ENCODE results near the gene MBD6.
"Not testable (repeated sequence)": the region's sequence is repeated elsewhere in the genome, so short reads cannot be mapped to it uniquely, and the experiment has no call there.

Gene MBD6

DNA sequence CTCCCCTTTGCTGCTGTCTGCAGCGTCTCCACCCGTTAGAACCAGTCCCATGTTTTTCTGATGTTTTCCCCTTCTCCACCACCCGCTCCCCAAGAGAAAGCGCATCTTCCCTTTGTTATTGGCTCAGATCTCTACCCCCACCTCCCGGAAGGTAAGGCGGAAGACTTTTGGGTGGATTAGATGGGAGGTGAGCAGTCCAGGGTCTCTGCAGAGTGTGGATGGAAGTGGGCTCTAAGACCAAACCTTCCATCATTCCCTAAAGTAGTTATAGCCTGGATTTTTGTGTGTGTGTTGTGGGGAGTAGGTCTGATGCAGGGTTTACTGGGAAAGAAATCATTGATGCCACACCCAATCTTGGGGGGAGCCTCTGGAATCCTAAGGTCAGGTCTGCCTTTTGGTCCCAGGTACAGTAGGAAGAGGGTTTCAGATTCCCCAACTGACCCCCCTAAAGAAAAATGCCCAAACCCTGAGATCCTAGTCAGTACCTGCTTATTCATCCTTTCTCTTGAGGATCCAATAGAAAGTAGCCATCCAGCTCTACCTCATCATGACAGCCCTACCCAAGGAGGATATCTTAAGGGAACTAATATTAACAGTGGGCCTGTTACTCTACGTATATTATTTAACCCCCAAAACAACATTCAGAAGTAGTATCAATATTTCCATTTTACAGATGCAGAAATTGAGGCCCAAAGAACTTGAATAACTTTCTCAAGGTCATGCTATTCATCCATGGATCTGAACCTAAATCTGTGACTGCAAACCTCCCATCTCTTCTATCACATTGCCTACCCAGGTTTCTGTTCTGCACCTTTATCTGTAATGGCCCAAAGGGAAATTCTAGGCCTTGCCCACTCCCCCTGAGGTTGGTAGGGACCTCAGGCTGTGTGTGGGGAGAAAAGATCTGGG lies 28.3 kb downstream of the MBD6 start:
- no peak for DNase-seq (ENCODE audit: low spot score)

DNA sequence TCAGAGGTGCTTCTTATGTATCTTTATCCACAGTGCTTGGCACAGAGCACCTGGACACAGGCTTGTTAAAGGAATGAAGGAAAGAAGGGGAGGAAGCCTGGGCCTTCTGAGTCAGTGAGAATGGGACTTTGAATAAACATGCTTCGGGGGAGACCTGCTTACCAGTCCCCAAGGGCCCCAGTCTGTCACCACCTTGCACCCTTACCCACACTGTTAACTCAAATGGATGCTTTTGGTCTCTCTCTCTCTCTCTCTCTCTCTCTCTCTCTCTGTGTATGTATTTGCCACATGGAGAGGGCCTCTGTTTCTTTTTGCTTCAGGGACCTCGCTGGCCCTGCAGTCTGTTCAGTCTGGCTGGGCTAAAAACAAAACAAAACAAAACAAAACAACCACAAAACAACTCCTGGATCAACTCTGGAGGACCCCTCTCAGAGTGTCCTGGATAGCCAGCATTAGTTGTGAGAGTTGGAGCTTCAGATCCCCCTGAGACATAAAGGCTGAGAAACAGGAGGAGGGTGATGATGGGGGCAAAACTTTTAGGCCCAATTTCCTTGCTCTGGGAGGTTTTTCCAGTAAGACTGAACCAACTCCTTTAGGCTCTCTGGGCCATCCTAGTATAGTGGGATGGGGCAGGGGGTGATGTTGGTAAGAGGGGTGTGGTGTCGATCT lies 29.1 kb downstream of the MBD6 start:
- DNase-seq (ENCODE audit: low spot score): no peak

DNA sequence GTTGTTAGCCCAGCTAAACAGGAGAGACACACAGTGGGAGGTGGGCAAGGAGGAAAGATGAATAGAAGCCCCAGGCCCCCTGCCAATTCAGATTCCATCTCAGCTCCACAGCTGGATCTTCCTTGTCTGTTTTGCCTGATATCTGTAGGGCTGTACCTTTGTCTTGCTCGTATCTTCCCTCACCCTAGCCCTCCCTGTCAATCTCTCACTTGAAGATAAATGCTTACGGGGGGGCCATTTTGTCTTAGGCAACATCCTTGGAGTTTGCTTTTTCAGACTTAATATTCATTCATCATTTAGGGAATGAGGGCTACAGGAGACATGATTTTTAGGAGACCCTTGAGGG lies 29.7 kb downstream of the MBD6 start:
- no peak for DNase-seq (ENCODE audit: low spot score)

DNA sequence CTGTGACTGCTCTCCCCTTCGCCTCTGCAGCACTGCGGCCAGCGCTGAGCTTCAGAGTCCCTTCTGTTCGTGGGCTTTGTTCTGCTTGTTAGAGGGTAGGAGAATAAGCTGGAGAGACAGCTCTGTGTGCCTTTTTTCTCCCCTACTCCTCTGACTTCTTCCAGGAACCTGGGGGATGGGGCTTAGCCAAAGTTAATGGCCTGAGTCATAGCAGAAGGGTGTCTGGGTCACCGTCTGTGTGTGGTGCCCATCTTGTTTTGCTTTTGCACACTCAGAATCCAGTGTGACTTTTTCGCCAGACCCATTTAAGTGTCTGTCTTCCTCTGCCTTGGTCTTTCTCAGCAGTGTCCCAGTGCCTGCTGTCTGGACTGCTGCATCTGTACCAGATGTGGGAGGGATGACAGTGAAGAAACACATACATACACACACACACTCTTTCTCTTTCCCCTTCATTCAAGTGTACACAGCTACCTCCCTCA lies 30.2 kb downstream of the MBD6 start:
- DNase-seq (ENCODE audit: low spot score): no peak

DNA sequence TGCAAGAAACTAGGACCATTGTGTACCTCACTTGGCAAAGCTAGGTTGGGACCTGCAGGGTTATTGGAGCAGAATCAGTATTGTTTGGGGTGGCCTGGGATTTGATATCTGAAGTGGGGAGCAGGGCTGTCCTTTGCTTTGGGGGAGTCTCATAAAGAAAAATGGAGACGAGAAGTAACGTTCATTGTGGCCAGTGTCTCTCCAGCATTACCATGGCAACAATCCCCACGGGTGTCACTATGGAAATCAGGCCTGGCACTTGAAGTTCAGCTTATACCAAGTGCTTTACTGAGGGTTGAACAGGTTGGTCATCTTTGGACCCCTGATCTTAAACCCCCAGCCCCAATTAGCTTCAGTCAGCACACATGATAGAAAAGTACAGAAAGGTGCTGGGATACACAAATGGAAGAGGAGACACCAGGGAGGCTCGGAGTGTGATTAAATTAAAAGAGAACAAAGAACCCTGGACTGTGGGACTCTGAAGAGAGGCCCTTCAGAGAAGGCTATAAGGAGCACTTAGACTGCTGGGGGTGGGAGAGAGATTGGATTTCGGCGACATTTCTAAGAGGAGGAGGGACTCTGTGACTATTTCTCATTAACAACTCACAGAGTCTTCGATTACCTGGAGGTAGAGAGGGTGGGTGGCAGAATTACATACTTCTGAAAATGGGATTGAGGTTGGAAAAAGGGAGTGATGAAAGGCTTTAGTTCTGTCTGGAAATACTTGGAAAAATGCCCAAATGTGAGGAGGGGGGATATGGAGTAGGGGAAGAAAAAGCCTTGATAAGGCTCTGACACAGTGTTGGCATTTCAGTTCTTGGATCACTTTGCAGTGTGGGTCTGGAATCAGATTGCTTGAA lies 30.9 kb downstream of the MBD6 start:
- DNase-seq (ENCODE audit: low spot score): no peak

DNA sequence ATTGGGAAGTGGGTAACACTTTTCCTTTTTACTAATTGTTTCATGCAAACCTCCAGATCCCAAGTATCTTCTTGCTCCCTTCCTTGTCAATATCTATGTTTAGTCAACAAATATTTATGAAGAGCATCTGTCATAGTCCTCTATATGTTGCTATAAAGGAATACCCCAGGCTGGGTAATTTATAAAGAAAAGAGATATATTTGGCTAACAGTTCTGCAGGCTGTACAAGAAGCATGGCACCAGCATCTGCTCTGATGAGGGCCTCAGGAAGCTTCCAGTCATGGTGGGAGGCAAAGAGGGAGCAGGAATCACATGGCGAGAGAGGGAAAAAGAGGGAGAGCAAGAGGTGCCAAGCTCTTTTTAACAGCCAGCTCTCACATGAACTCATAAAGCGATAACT lies 31.8 kb downstream of the MBD6 start:
- no peak for DNase-seq (ENCODE audit: low spot score)

DNA sequence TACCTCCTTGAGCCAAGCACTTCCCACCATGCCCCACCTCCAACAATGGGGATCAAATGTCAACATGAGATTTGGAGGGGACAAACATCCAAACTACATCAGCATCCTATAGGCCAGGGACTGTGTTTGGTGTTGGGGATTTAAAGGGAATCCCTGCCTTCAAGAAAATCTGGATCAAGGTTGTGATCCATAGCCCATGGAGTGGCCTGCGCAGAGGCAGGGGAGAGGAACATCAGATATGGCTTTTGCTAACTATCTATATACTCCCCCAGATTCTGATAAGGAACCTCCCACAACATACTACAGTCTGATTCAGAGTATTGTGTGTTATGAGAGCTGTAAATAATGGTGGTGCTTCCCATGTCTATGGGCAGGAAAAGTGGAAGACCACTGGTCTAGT lies 32.3 kb downstream of the MBD6 start:
- DNase-seq (ENCODE audit: low spot score): no peak

DNA sequence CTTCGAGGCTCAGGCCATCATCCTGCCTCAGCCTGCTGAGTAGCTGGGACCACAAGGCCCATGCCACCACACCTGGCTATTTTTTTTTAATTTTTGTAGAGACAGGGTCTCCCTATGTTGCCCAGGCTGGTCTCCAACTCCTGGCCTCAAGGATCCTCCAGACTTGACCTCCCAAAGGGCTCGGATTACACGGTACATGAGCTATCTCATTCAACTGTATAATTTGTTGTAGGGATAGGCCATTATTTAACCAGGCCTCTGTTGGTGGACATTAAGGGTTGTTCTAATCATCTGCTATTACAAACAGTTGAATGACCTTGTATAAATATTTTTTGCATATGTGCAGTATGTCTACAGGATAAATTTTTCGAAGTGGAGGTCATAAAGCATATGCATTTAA lies 36.2 kb downstream of the MBD6 start:
- no peak for DNase-seq (ENCODE audit: low spot score)

DNA sequence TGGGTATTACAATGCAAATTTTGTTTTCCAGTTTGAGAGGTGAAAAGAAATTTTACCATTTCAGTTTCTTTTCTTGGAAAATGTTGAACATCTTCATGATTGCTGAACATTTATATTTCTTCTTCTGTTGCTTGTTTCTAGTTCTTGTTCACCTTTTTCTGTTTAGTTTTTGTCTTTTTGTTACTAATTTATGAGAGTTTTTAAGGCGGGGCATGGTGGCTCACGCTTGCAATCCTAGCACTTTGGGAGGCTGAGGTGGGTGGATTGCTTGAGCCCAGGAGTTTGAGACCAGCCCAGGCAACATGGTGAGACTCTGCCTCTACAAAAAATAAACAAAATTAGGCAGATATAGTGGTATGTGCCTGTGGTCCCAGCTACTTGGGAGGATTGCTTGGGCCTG lies 37.9 kb downstream of the MBD6 start:
- DNase-seq (ENCODE audit: low spot score): no peak

DNA sequence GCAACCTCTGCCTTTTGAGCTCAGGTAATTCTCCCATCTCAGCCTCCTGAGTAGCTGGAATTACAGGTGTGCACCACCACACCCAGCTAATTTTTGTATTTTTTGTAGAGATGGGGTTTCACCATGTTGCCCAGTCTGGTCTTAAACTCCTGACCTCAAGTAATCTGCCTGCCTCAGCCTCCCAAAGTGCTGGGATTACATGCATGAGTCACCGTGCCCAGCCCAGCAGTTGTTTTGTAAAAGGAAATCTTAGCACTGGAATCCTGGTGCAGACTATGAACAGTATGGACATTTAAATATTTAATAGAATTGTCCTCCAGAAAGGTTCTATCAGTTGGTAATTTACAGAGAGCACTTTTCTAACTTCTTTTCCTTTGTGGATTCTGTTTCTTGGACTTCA lies 38.5 kb downstream of the MBD6 start:
- DNase-seq (ENCODE audit: low spot score): not testable (repeated sequence)

DNA sequence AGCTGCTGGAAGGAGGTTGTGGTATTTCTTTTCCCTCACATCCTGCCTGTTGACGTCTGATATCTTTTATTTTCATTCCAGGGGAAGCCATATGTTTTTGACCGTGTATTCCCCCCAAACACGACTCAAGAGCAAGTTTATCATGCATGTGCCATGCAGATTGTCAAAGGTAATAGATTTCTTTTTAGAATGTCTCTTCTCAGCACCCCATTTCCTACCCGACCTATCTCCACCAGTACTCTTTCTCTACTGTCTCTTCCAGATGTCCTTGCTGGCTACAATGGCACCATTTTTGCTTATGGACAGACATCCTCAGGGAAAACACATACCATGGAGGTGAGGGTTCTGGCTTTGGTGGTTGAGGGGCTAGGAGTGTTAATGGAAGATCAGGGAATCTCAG lies 40.7 kb downstream of the MBD6 start:
- DNase-seq (ENCODE audit: low spot score): no peak

DNA sequence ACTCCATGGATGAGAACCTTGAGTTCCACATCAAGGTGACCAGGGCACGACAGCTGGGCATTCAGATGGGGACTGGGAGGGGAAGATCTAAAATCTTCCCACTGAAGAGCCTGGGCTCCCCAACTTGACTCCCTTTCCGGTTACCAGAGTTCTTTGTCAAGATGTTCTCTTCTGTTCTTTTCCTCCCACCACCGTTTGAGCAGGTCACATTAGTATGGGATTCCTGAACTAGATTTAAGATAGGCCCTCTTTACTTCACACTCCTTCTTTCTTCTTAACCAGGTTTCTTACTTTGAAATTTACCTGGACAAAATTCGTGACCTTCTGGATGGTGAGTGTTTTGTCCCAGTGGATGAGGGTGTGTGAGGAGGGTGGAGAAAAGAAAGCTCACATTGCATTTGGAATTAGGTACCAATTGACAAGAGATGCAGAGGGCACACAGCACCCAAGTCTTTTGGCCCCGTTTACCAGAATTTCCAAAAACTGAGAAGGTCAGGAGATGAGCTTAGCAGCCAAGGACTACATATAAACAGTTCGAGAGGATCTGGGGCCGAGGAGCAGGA lies 41.6 kb downstream of the MBD6 start:
- no peak for DNase-seq (ENCODE audit: low spot score)

DNA sequence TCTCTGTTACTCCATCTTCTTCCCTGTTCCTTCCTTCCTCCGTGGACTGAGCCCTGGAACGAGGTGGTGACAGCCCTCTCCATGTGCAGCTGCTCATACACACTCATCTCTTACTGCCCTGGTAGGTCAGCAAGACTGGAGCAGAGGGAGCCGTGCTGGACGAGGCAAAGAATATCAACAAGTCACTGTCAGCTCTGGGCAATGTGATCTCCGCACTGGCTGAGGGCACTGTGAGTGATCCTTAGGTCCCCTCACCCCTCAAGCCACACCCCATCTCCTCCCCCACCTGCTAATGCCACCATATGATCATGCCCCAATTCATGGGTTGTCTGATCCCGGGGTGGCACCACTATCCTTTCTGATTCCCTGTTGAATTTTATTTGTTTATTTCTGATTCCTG lies 46.2 kb downstream of the MBD6 start:
- no peak for DNase-seq (ENCODE audit: low spot score)

DNA sequence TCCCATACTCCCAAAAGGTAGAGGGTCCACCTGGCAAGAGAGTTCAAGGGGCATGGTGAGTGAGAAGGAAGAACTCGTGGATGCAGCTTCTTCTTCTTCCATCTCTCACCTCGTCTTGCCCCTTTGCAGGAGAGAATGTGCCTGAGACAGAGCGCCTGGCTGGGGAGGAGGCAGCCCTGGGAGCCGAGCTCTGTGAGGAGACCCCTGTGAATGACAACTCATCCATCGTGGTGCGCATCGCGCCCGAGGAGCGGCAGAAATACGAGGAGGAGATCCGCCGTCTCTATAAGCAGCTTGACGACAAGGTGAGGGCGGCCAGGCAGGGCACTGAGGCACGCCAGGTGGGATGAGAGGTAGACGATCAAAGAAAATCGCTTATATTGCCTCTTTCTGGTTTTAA lies 47.2 kb downstream of the MBD6 start:
- no peak for DNase-seq (ENCODE audit: low spot score)

DNA sequence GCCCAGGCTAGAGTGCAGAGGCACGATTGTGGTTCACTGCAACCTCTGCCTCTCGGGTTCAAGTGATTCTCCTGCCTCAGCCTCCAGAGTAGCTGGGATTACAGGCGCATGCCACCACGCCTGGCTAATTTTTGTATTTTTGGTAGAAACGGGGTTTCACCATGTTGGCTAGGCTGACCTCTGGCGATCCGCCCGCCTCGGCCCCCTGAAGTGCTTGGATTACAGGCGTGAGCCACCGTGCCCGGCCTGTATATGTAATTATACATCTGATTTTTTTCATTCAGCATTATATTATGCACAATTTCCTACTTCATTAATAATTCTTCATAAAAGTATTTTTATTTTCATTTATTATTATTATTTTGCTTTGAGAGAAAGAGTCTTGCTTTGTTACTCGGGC lies 47.8 kb downstream of the MBD6 start:
- not testable (repeated sequence) for DNase-seq (ENCODE audit: low spot score)

DNA sequence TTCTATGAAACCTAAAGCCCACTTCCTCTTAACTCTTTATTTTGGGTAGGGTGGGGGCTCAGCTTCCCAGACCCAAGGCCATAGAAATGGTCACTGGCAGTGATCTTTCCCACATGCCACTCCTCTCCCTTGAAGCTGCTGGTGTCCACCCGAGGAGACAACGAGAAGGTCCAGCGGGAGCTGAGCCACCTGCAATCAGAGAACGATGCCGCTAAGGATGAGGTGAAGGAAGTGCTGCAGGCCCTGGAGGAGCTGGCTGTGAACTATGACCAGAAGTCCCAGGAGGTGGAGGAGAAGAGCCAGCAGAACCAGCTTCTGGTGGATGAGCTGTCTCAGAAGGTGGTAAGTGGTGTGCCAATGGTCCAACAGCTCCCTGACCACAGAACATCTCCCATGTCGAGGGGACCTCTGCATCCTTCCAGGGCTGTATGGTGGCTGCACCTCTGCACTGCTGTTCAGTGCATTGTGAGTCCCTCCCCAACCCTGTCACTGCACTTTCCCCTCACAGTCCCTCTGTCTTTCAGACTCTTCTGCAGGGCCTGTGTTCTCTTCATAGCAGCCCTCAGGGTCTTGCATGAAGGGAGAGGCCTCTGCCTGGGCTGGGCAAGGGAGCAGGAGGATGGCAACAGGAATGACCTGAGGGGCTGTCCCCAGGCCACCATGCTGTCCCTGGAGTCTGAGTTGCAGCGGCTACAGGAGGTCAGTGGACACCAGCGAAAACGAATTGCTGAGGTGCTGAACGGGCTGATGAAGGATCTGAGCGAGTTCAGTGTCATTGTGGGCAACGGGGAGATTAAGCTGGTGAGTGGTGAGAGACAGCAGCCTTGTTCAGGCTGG lies 49.5 kb downstream of the MBD6 start:
- DNase-seq (ENCODE audit: low spot score): no peak

DNA sequence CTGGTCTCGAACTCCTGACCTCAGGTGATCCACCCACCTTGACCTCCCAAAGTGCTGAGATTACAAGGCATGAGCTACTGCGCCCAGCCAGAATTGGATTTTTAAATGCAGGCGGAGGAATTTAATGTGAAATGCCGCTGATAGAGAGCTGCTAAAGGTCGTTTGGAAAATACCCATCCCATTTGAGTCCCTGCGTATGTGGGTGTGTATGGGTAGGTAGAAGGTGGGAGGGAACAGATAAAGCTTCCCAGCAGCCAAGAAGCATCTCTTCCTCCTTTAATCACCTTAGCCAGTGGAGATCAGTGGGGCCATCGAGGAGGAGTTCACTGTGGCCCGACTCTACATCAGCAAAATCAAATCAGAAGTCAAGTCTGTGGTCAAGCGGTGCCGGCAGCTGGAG lies 52.2 kb downstream of the MBD6 start:
- DNase-seq (ENCODE audit: low spot score): no peak

DNA sequence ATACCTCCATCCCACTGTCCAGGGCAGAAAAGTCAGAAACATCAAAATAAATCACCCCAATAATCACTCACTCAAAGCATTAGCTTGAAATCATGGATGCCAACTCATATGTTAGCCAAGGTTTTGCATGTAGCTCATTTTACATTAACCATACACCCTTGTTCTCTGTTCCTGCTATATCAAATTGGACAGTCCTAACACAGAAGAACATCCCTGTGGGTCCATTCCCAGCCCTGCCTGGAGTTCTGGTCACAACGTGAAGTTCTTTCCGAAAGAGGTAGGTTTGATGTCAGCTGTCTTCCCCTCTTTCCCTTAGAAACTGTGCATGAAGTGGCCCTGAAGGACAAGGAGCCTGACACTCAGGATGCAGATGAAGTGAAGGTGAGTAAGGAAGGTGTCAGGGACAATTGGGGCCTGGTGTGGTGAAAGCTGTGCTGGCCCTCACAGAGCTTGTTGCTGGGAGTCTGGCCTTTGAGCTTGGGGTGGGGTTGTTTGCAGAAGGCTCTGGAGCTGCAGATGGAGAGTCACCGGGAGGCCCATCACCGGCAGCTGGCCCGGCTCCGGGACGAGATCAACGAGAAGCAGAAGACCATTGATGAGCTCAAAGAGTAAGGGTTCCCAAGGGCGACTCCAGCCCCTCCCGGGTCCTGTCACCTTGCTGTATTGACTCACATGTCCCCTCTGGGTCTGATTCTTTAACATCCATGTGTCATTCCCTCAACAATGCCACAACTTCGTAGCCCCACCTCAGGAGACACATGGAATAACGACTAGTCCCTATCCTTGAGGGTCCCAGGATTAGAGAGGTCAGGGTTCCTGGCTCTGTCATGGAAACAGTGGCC lies 53.4 kb downstream of the MBD6 start:
- no peak for DNase-seq (ENCODE audit: low spot score)

DNA sequence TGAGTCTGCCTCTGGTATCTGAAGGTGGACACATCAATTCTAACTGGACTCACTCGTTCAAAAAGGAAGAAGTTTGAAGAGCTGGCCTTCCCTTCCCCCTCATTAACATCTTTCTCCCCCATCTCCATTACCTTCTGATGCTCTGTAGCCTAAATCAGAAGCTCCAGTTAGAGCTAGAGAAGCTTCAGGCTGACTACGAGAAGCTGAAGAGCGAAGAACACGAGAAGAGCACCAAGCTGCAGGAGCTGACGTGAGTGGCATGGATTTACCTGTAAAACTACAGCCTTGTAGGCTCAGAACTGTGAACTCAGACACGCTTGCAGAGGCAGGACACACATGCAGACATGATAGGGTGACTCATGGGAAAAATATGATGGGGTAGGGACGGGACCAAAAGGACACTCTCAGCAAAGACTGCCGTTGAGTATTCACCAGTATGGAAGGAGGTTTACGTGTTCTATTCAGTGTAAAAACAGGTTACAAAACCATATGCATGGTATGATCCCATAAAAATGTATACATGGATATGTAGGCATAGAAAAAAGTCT lies 54.1 kb downstream of the MBD6 start:
- DNase-seq (ENCODE audit: low spot score): no peak

All from NAMALWA (cell line).